HepG2 (cell line): ENCODE measurements around the gene TBX19. TPM values are rescaled to one million over a fixed set of nuclear protein-coding genes. Genes with fewer than 3 reads are reported as not detected.
A peak's percentile ranks its signal among the peaks of the same experiment; 100 is the strongest.

Source experiments
- ATAC-seq: fragments of 200-7000 bp; cut with Tn5 transposase; 3 replicates; pipeline ENCODE4 v1.9.1; 2020; ENCODE audit warnings: mild to moderate bottlenecking, moderate library complexity
- BruUV-seq: library from RNA; stranded (reverse); fragments of 400-500 nt; replicated peaks from 2 replicates; lab custom pipeline; 2021; lab: Mats Ljungman, UMichigan
- CTCF ChIA-PET: fragments of 300-600 bp; formaldehyde crosslinking; extraction: SDS; loops from one replicate; lab custom pipeline; 2021; ENCODE audit warnings: low total read pairs, inconsistent platforms, low intra/inter-chr PET ratio; lab: Yijun Ruan, JAX
- POLR2A ChIA-PET: fragments of 350-600 bp; sonication (Branson Sonifier 250); formaldehyde crosslinking; loops from one replicate; lab custom pipeline; 2020; ENCODE audit warnings: antibody characterized with exemption, inconsistent platforms; lab: Yijun Ruan, JAX
- DNase-seq: peaks from one replicate; pipeline ENCODE4 v3.0.0-alpha.2; 2015; ENCODE audit warnings: low spot score
- FAIRE-seq: peaks from 3 replicates; lab custom pipeline; 2011; peaks lifted over from hg19 to GRCh38; lab: Jason Lieb, UNC
- H2AFZ ChIP-seq: one replicate; pipeline ENCODE4 v1.6.1; 2011; ENCODE audit warnings: low read length, inconsistent platforms
- H3K27ac ChIP-seq: fragments of 300-600 bp; 3 replicates; pipeline ENCODE4 v1.8.0; 2011; ENCODE audit warnings: mixed run types, mild to moderate bottlenecking, mixed read lengths, low read length, inconsistent platforms; ENCODE audit not compliant: insufficient read depth; ENCODE audit errors: extremely low read length
- H3K27me3 ChIP-seq, 2 experiments: fragments of 200-600 bp in 1 of 2; 2 replicates in 1 of 2; 3 replicates in 1 of 2; pipeline versions ENCODE4 v1.6.0 to v1.8.0; 2011; ENCODE audit warnings: low read length in 2 of 2, mild to moderate bottlenecking in 2 of 2, moderate library complexity in 2 of 2, inconsistent platforms in 1 of 2; ENCODE audit not compliant: insufficient read depth in 2 of 2, control insufficient read depth in 1 of 2
- H3K36me3 ChIP-seq, 2 experiments: fragments of 200-600 bp in 1 of 2; replicated peaks in 1 of 2; 2 replicates in 1 of 2; 3 replicates in 1 of 2; pipeline versions ENCODE4 v1.5.1 to v1.8.0; 2011; ENCODE audit warnings: low read length in 2 of 2, inconsistent platforms in 1 of 2; ENCODE audit not compliant: insufficient read depth in 2 of 2, control insufficient read depth in 1 of 2
- H3K4me1 ChIP-seq: 2 replicates; pipeline ENCODE4 v1.5.1; 2012; ENCODE audit warnings: low read length, inconsistent platforms; ENCODE audit not compliant: insufficient read depth
- H3K4me2 ChIP-seq: 2 replicates; pipeline ENCODE4 v1.6.0; 2011; ENCODE audit warnings: low read depth, low read length, inconsistent platforms
- H3K4me3 ChIP-seq, 3 experiments: fragments of 200-600 bp in 1 of 3; sonication (generic), shearing (Covaris generic) in 1 of 3; replicated peaks in 1 of 3; 2 replicates each; pipeline ENCODE4 v1.5.1; 2011 to 2016; ENCODE audit warnings: low read length in 3 of 3, inconsistent platforms in 2 of 3, low read depth in 2 of 3, mild to moderate bottlenecking in 2 of 3, control low read depth in 1 of 3, mixed read lengths in 1 of 3; ENCODE audit not compliant: insufficient read depth in 1 of 3
- H3K79me2 ChIP-seq: one replicate; pipeline ENCODE4 v1.6.1; 2011; ENCODE audit warnings: low read length, inconsistent platforms; ENCODE audit not compliant: insufficient read depth
- H3K9ac ChIP-seq: 2 replicates; pipeline ENCODE4 v1.6.0; 2011; ENCODE audit warnings: mild to moderate bottlenecking, low read depth, low read length, inconsistent platforms; ENCODE audit not compliant: insufficient read depth
- H3K9me3 ChIP-seq: 2 replicates; pipeline ENCODE4 v1.5.1; 2012; ENCODE audit warnings: mild to moderate bottlenecking, low read length
- H4K20me1 ChIP-seq: 2 replicates; pipeline ENCODE4 v1.6.0; 2011; ENCODE audit warnings: inconsistent platforms, mild to moderate bottlenecking, low read length, moderate library complexity; ENCODE audit not compliant: insufficient read depth
- FOXA3 ChIP-seq: IDR thresholded peaks from 2 replicates; pipeline ENCODE4 v1.6.1; 2016; ENCODE audit warnings: missing genetic modification reagents, missing compliant biosample characterization
- KAT8 ChIP-seq: IDR thresholded peaks from 2 replicates; pipeline ENCODE4 v1.6.1; 2016; ENCODE audit warnings: missing genetic modification reagents, missing compliant biosample characterization
- POLR2G ChIP-seq: fragments of 200-400 bp; formaldehyde crosslinking; IDR thresholded peaks from 2 replicates; pipeline ENCODE4 v1.6.1; 2018; ENCODE audit warnings: mild to moderate bottlenecking, low read depth, low read length, moderate library complexity
- SIN3A ChIP-seq: IDR thresholded peaks from 2 replicates; pipeline ENCODE4 v1.6.1; 2011; ENCODE audit warnings: low read depth, mild to moderate bottlenecking, control low read depth, low read length, borderline replicate concordance
- SIX1 ChIP-seq: sonication (generic); formaldehyde crosslinking; IDR thresholded peaks from 2 replicates; pipeline ENCODE4 v1.4.0; 2020; ENCODE audit warnings: missing genetic modification reagents, borderline replicate concordance
- ZNF333 ChIP-seq: sonication (generic); formaldehyde crosslinking; IDR thresholded peaks from 2 replicates; pipeline ENCODE4 v1.4.0; 2020; ENCODE audit warnings: mild to moderate bottlenecking, missing genetic modification reagents, borderline replicate concordance
- ZNF557 ChIP-seq: sonication (generic); formaldehyde crosslinking; IDR thresholded peaks from 2 replicates; pipeline ENCODE4 v1.4.0; 2020; ENCODE audit warnings: missing genetic modification reagents
- ZNF776 ChIP-seq: sonication (generic); formaldehyde crosslinking; IDR thresholded peaks from 2 replicates; pipeline ENCODE4 v1.4.0; 2020; ENCODE audit warnings: mild to moderate bottlenecking, missing genetic modification reagents
- ZSCAN31 ChIP-seq: sonication (generic); formaldehyde crosslinking; IDR thresholded peaks from 2 replicates; pipeline ENCODE4 v1.5.0; 2020; ENCODE audit warnings: low read depth, mild to moderate bottlenecking, missing genetic modification reagents
- WGBS: methylation state at CpG from one replicate; pipeline ENCODE4 v1.1.6; 2017; ENCODE audit warnings: low lambda C conversion rate; 5-methylcytosine and 5-hydroxymethylcytosine counted together
- in situ Hi-C: cut with HindIII; loops from 2 replicates; pipeline ENCODE4 v1.10.0; 2017; ENCODE audit warnings: low pct_unique_long_range_greater_than_20kb; ENCODE audit not compliant: extremely low pct_ligation_motif_present
- intact Hi-C: fragments of 100-400 bp; cut with micrococcal nuclease; formaldehyde crosslinking; loops from one replicate; pipeline ENCODE4 v1.10.0; 2022; ENCODE audit not compliant: unreplicated experiment
- polyA plus RNA-seq, 8 experiments: library from polyadenylated mRNA; depleted of rRNA in 3 of 8; stranded (reverse) in 7 of 8; unstranded in 1 of 8; fragments of >200 nt; fragmentation: Illumina TruSeq in 4 of 8; extraction: Trizol in 4 of 8; gene quantifications; 2 replicates each; pipeline versions ENCODE4 v1.2.1 to v1.2.3, GENCODE V29; 2011 to 2016; ENCODE audit warnings: low read depth in 4 of 8, missing spikeins in 1 of 8, mixed read lengths in 1 of 8; ENCODE audit not compliant: insufficient read depth in 1 of 8
- total RNA-seq, 5 experiments: library from RNA; depleted of rRNA; stranded (reverse); fragments of >200 nt; fragmentation: Illumina TruSeq; extraction: Trizol; gene quantifications; 2 replicates each; pipeline ENCODE4 v1.2.3, GENCODE V29; 2016; ENCODE audit warnings: low read depth in 1 of 5
- TF ChIP-seq, protein P1 (sequence below): sonication (generic); formaldehyde crosslinking; IDR thresholded peaks from 2 replicates; pipeline ENCODE4 v1.5.0; 2020; ENCODE audit warnings: mild to moderate bottlenecking, missing genetic modification reagents, borderline replicate concordance

Gene TBX19
- total and polyA plus RNA-seq, 2 of the 13 experiments (the other 11 are each of a cell fraction or from before 2014, with no cell fraction given) = 0.31 to 1.4 TPM

DNA sequence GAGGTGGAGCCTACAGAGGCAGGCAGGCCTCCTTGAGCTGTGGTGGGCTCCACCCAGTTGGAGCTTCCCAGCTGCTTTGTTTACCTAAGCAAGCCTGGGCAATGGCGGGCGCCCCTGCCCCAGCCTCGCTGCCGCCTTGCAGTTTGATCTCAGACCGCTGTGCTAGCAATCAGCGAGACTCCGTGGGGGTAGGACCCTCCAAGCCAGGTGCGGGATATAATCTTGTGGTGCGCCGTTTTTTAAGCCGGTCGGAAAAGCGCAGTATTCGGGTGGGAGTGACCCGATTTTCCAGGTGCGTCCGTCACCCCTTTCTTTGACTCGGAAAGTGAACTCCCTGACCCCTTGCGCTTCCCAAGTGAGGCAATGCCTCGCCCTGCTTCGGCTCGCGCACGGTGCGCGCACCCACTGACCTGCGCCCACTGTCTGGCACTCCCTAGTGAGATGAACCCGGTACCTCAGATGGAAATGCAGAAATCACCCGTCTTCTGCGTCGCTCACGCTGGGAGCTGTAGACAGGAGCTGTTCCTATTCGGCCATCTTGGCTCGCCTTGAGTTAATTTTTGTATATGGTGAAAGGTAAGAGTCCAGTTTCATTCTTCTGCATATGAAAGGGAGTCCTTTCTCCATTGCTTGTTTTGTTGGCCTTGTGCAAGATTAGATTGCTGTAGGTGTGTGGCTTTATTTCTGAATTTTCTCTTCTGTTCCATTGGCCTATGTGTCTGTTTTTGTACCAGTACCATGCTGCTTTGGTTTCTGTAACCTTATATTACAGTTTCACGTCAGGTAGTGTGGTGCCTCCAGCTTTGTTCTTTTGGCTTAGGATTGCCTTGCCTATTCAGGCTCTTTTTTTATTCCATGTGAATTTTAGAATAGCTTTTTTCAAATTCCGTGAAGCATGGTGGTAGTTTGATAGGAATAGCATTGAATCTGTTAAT lies 73.9 kb downstream of the TBX19 start (continued):
- TF ChIP-seq SIN3A = 0 out of 2 replicates have a peak, but pooled peaks have one; percentile 34
- TF ChIP-seq SIX1 (CRISPR knock-in tag) = 0 out of 2 replicates have a peak, but pooled peaks have one; percentile 12
- peak; percentile 29; the same call in 1 of the 2 replicates for TF ChIP-seq POLR2G
- TF ChIP-seq FOXA3 = peak; percentile 83
- TF ChIP-seq, all 625 proteins: peak for 76; not testable (repeated sequence) for 549

- CTCF ChIA-PET = no interaction called here
- TF ChIP-seq, protein P1, sequence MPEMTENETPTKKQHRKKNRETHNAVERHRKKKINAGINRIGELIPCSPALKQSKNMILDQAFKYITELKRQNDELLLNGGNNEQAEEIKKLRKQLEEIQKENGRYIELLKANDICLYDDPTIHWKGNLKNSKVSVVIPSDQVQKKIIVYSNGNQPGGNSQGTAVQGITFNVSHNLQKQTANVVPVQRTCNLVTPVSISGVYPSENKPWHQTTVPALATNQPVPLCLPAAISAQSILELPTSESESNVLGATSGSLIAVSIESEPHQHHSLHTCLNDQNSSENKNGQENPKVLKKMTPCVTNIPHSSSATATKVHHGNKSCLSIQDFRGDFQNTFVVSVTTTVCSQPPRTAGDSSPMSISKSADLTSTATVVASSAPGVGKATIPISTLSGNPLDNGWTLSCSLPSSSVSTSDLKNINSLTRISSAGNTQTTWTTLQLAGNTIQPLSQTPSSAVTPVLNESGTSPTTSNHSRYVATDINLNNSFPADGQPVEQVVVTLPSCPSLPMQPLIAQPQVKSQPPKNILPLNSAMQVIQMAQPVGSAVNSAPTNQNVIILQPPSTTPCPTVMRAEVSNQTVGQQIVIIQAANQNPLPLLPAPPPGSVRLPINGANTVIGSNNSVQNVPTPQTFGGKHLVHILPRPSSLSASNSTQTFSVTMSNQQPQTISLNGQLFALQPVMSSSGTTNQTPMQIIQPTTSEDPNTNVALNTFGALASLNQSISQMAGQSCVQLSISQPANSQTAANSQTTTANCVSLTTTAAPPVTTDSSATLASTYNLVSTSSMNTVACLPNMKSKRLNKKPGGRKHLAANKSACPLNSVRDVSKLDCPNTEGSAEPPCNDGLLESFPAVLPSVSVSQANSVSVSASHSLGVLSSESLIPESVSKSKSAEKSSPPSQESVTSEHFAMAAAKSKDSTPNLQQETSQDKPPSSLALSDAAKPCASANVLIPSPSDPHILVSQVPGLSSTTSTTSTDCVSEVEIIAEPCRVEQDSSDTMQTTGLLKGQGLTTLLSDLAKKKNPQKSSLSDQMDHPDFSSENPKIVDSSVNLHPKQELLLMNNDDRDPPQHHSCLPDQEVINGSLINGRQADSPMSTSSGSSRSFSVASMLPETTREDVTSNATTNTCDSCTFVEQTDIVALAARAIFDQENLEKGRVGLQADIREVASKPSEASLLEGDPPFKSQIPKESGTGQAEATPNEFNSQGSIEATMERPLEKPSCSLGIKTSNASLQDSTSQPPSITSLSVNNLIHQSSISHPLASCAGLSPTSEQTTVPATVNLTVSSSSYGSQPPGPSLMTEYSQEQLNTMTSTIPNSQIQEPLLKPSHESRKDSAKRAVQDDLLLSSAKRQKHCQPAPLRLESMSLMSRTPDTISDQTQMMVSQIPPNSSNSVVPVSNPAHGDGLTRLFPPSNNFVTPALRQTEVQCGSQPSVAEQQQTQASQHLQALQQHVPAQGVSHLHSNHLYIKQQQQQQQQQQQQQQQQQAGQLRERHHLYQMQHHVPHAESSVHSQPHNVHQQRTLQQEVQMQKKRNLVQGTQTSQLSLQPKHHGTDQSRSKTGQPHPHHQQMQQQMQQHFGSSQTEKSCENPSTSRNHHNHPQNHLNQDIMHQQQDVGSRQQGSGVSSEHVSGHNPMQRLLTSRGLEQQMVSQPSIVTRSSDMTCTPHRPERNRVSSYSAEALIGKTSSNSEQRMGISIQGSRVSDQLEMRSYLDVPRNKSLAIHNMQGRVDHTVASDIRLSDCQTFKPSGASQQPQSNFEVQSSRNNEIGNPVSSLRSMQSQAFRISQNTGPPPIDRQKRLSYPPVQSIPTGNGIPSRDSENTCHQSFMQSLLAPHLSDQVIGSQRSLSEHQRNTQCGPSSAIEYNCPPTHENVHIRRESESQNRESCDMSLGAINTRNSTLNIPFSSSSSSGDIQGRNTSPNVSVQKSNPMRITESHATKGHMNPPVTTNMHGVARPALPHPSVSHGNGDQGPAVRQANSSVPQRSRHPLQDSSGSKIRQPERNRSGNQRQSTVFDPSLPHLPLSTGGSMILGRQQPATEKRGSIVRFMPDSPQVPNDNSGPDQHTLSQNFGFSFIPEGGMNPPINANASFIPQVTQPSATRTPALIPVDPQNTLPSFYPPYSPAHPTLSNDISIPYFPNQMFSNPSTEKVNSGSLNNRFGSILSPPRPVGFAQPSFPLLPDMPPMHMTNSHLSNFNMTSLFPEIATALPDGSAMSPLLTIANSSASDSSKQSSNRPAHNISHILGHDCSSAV (CRISPR knock-in tag) = no peak
- no peak for TF ChIP-seq ZSCAN31 (CRISPR knock-in tag)
- no peak for TF ChIP-seq KAT8 (CRISPR knock-in tag)
- TF ChIP-seq ZNF333 = no peak
- no peak for TF ChIP-seq ZNF557 (CRISPR knock-in tag)
- no peak for TF ChIP-seq ZNF776 (CRISPR knock-in tag)
Measured at GRCh38 chr1:168360151-168361021, 79.7 kb downstream of the TBX19 start.

More at GRCh38 chr1:168360151-168361021, 79.7 kb downstream of the TBX19 start:
- DNase-seq (no peak), FAIRE-seq (no peak), ATAC-seq (no peak)
- Histone ChIP-seq H3K79me2 (peaks cover 74% of the 10 kb centered on the region), H3K9ac (no peak overlapping the region), H3K9me3 (no peaks in the 10 kb centered on the region), H3K4me3 (no peak overlapping the region), H4K20me1 (peaks cover 4% of the 10 kb centered on the region; the same call in 1 of the 2 replicates), H3K36me3 (no peaks in the 10 kb centered on the region), H2AFZ (no peak overlapping the region), H3K4me2 (no peak overlapping the region), H3K27me3 (no peaks in the 10 kb centered on the region), H3K27ac (no peak overlapping the region), H3K4me1 (peaks cover 31% of the 10 kb centered on the region)
- in situ Hi-C loops = no loop called here
- BruUV-seq = no TSS peak
- 97% methylated on average over 7 of the region's 7 CpGs for WGBS
- intact Hi-C loops = no loop called here
- POLR2A ChIA-PET = no interaction called here
